Suprapubic skin (tissue), 4 donors: ENCODE data around the gene CADM1.

Source experiments
- CTCF ChIP-seq, 2 donors: fragments of 200-600 bp in 1 of 2; fragments of 450-650 bp in 1 of 2; sonication (generic) in 1 of 2; IDR thresholded peaks; one replicate each; pipeline ENCODE4 v1.5.1; 2016 to 2019; ENCODE audit warnings: antibody characterized with exemption in 2 of 2, mild to moderate bottlenecking in 1 of 2, moderate library complexity in 1 of 2
- EP300 ChIP-seq: sonication (generic); formaldehyde crosslinking; IDR thresholded peaks from one replicate; pipeline ENCODE4 v1.6.1; 2017; ENCODE audit warnings: antibody characterized with exemption
- POLR2A ChIP-seq, 2 donors: fragments of 450-650 bp; IDR thresholded peaks; one replicate each; pipeline ENCODE4 v1.6.1; 2017; ENCODE audit warnings: antibody characterized with exemption in 2 of 2, mild to moderate bottlenecking in 2 of 2, moderate library complexity in 2 of 2
- POLR2AphosphoS5 ChIP-seq, 3 donors: sonication (generic); formaldehyde crosslinking; IDR thresholded peaks; one replicate each; pipeline ENCODE4 v1.6.1; 2017; ENCODE audit warnings: antibody characterized with exemption in 3 of 3

- no peak for TF ChIP-seq CTCF (IDR thresholded peaks at IDR 0.05)
- TF ChIP-seq POLR2A (IDR thresholded peaks at IDR 0.05), result no peak
- TF ChIP-seq EP300, result no peak
- no peak for TF ChIP-seq POLR2AphosphoS5 (IDR thresholded peaks at IDR 0.05)
These were observed 321.8 kb downstream of the CADM1 start for GRCh38 chr11:115182282-115182955.
